ENCODE data around the gene WHRN.

Gene WHRN

GRCh38 chr9:114364134-114365041 lies 140.9 kb downstream of the WHRN start:
- DNase-seq (ENCODE audit: low read depth), result peak; percentile 89

GRCh38 chr9:114363424-114363823 lies 141.8 kb downstream of the WHRN start:
- DNase-seq (ENCODE audit: low read depth), result no peak

GRCh38 chr9:114362394-114362793 lies 142.9 kb downstream of the WHRN start:
- DNase-seq (ENCODE audit: low read depth), result no peak

- no peak for DNase-seq (ENCODE audit: low read depth)
Measured at GRCh38 chr9:114361542-114361941, 143.7 kb downstream of the WHRN start.

- DNase-seq (ENCODE audit: low read depth), result no peak
Measured at GRCh38 chr9:114359801-114360200, 145.5 kb downstream of the WHRN start.

- DNase-seq (ENCODE audit: low read depth), result no peak
Measured at GRCh38 chr9:114357911-114358328, 147.4 kb downstream of the WHRN start.

GRCh38 chr9:114357360-114357759 lies 147.9 kb downstream of the WHRN start:
- no peak for DNase-seq (ENCODE audit: low read depth)

GRCh38 chr9:114356792-114357191 lies 148.5 kb downstream of the WHRN start:
- DNase-seq (ENCODE audit: low read depth), result no peak

GRCh38 chr9:114355821-114356220 lies 149.5 kb downstream of the WHRN start:
- no peak for DNase-seq (ENCODE audit: low read depth)
